Measurements from ENCODE around the gene HOXC5. TPM values are rescaled to one million over a fixed set of nuclear protein-coding genes. Genes with fewer than 3 reads are reported as not detected.
"Not testable (repeated sequence)": the region's sequence is repeated elsewhere in the genome, so short reads cannot be mapped to it uniquely, and the experiment has no call there.

HOXC5 gene
- total and polyA plus RNA-seq, 4 donors, result not detected

DNA sequence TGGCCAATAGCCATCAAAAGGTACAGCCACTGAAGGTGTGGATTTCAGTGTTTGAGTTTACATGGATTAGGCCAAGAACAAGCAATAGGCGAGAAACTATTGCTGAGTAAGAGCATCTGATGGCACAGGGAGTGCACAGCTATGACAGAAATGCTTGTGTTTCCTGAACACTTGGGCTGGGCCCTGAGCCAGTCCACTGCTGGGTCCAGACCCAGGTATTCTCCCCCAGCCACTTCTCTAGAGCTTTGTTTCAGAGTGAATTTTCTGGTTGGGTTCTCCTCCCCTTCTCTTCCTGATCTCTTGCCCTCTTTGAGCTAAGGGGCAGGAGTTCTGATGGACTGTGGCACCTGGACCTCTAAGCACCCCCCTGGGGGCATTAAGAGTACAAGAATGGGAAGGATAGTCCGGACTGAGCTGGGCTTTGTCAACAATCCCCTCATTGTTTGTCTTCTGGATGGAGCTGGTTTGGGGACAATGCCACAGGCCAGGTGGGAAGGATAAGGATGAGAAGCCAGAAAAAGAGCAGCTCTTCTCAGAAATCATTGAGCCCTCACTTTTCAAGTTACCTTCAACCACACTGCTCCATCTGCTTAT lies 8.3 kb downstream of the HOXC5 start:
- TF ChIP-seq FOXA1 (IDR thresholded peaks at IDR 0.05) (no peak), EGR1 (IDR thresholded peaks at IDR 0.05; ENCODE audit: low read depth in 2 of 2) (no peak), HNF4A (conservative IDR thresholded peaks at IDR 0.05) (no peak)
- TF ChIP-seq, protein P1, sequence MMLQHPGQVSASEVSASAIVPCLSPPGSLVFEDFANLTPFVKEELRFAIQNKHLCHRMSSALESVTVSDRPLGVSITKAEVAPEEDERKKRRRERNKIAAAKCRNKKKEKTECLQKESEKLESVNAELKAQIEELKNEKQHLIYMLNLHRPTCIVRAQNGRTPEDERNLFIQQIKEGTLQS (IDR thresholded peaks at IDR 0.05), result no peak
- H3K36me3 ChIP-seq (ENCODE audit: control insufficient read depth in 4 of 4, insufficient read depth in 3 of 4, low read depth in 1 of 4, low read length in 3 of 4), result no peaks in the 10 kb centered on the region
- DNase-seq (ENCODE audit: low spot score), result no peak
- H3K4me1 ChIP-seq (ENCODE audit: control insufficient read depth in 4 of 4, insufficient read depth in 4 of 4, low read length in 3 of 4), result no peaks in the 10 kb centered on the region
- peaks cover 3 to 32% (median 11%) of the 10 kb centered on the region in 4 donors for H3K27me3 ChIP-seq (ENCODE audit: control insufficient read depth in 4 of 4, insufficient read depth in 4 of 4, low read length in 3 of 4)
- WGBS, result 40% methylated on average over 2 of the region's 2 CpGs
- no peak overlapping the region for H3K27ac ChIP-seq (ENCODE audit: low read depth in 1 of 2, low read length in 2 of 2)
- H3K9ac ChIP-seq (ENCODE audit: low read depth in 1 of 2, low read length in 2 of 2), result no peak overlapping the region
- no peaks in the 10 kb centered on the region for H3K9me3 ChIP-seq (ENCODE audit: control insufficient read depth in 4 of 4, low read length in 3 of 4)
- H3K4me3 ChIP-seq (ENCODE audit: low read depth in 1 of 3, low read length in 3 of 3), result no peak overlapping the region

DNA sequence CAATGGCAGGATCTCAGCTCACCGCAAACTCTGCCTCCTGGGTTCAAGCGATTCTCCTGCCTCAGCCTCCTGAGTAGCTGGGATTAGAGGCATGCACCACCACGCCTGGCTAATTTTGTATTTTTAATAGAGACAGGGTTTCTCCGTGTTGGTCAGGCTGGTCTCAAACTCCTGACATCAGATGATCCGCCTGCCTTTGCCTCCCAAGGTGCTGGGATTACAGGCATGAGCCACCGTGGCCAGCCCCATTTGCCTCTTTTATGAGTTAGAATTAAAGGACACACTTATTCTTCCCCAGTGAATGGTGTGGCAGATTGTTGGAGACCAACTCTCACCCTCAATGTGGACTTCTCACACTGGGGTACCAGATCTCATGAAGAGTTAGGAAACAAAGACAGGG lies 9.2 kb downstream of the HOXC5 start:
- WGBS, result 46% methylated on average over 6 of the region's 6 CpGs
- H3K4me3 ChIP-seq (ENCODE audit: low read depth in 1 of 3, low read length in 3 of 3); H3K36me3 ChIP-seq (ENCODE audit: control insufficient read depth in 4 of 4, insufficient read depth in 3 of 4, low read depth in 1 of 4, low read length in 3 of 4); H3K27ac ChIP-seq (ENCODE audit: low read depth in 1 of 2, low read length in 2 of 2); DNase-seq (ENCODE audit: low spot score); H3K4me1 ChIP-seq (ENCODE audit: control insufficient read depth in 4 of 4, insufficient read depth in 4 of 4, low read length in 3 of 4); H3K9ac ChIP-seq (ENCODE audit: low read depth in 1 of 2, low read length in 2 of 2); H3K9me3 ChIP-seq (ENCODE audit: control insufficient read depth in 4 of 4, low read length in 3 of 4): not testable (repeated sequence)
- peaks cover 6 to 30% (median 13%) of the 10 kb centered on the region in 4 donors for H3K27me3 ChIP-seq (ENCODE audit: control insufficient read depth in 4 of 4, insufficient read depth in 4 of 4, low read length in 3 of 4)

DNA sequence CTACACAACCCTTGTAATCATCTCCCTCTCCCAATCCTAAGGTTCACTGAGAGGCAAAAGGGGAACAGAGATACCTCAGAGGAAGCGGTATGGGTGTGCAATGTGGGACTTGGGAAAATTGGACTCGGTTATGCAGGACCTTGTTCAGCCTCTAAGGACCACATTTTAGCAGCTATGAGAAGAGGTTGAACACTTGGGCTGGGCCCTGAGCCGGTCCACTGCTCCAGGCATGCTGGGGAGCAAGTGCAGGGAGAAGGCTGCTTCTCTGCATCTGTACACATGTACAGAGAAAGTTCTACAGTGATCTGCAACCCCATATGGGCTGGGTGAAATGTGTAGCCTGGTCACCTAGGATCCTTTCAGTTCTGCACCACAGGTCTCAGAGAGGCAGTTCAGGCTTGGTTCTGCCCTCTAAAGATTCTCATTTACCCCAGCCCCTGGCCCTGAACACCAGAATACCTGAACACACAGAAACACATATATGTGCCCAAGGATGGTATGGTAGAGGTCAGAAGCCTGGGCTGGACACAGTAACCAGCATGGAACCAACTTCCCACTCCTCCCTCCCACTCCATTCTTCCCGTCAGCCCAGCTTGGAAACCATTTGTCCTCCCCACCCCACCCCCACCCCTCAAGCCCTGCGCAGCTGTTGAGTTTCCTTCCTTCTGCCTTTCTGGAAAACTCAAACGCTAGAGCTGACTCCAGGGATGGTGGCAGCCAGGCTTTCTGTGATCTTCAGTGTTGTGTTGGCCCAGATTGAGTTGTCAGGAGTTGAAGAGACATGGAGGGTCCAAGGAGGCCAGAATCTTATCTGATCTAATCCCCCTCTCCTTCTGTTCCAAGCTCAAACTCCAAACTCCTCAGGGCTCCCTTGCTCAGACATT lies 10.4 kb downstream of the HOXC5 start:
- TF ChIP-seq SP1 (IDR thresholded peaks at IDR 0.05), result no peak
- no peak for TF ChIP-seq GABPA (IDR thresholded peaks at IDR 0.05 in 1 of 2, conservative IDR thresholded peaks at IDR 0.05 in 1 of 2)
- no peak for TF ChIP-seq TAF1 (conservative IDR thresholded peaks at IDR 0.05)
- TF ChIP-seq, protein P2, sequence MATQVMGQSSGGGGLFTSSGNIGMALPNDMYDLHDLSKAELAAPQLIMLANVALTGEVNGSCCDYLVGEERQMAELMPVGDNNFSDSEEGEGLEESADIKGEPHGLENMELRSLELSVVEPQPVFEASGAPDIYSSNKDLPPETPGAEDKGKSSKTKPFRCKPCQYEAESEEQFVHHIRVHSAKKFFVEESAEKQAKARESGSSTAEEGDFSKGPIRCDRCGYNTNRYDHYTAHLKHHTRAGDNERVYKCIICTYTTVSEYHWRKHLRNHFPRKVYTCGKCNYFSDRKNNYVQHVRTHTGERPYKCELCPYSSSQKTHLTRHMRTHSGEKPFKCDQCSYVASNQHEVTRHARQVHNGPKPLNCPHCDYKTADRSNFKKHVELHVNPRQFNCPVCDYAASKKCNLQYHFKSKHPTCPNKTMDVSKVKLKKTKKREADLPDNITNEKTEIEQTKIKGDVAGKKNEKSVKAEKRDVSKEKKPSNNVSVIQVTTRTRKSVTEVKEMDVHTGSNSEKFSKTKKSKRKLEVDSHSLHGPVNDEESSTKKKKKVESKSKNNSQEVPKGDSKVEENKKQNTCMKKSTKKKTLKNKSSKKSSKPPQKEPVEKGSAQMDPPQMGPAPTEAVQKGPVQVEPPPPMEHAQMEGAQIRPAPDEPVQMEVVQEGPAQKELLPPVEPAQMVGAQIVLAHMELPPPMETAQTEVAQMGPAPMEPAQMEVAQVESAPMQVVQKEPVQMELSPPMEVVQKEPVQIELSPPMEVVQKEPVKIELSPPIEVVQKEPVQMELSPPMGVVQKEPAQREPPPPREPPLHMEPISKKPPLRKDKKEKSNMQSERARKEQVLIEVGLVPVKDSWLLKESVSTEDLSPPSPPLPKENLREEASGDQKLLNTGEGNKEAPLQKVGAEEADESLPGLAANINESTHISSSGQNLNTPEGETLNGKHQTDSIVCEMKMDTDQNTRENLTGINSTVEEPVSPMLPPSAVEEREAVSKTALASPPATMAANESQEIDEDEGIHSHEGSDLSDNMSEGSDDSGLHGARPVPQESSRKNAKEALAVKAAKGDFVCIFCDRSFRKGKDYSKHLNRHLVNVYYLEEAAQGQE (IDR thresholded peaks at IDR 0.05), result no peak
- TF ChIP-seq JUND (IDR thresholded peaks at IDR 0.05), result no peak
- no peak for TF ChIP-seq YY1 (IDR thresholded peaks at IDR 0.05)
- TF ChIP-seq HNF4A (conservative IDR thresholded peaks at IDR 0.05), result no peak
- TF ChIP-seq EGR1 (IDR thresholded peaks at IDR 0.05; ENCODE audit: low read depth in 2 of 2), result no peak
- TF ChIP-seq, protein P1 (IDR thresholded peaks at IDR 0.05), result no peak
- TF ChIP-seq, protein P3, sequence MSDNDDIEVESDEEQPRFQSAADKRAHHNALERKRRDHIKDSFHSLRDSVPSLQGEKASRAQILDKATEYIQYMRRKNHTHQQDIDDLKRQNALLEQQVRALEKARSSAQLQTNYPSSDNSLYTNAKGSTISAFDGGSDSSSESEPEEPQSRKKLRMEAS (IDR thresholded peaks at IDR 0.05), result no peak
- TF ChIP-seq RXRA (IDR thresholded peaks at IDR 0.05), result no peak
- TF ChIP-seq ZBTB33 (IDR thresholded peaks at IDR 0.05), result no peak
- TF ChIP-seq RAD21 (IDR thresholded peaks at IDR 0.05), result no peak
- TF ChIP-seq NR2F2 (IDR thresholded peaks at IDR 0.05), result no peak
- no peak for TF ChIP-seq HNF4G (IDR thresholded peaks at IDR 0.05)
- no peak for TF ChIP-seq CTCF (IDR thresholded peaks at IDR 0.05; ENCODE audit: low read depth, low read length, missing input control)
- TF ChIP-seq FOXA2 (IDR thresholded peaks at IDR 0.05), result no peak
- no peak for TF ChIP-seq FOXA1 (IDR thresholded peaks at IDR 0.05)
- H3K36me3 ChIP-seq (ENCODE audit: control insufficient read depth in 4 of 4, insufficient read depth in 3 of 4, low read depth in 1 of 4, low read length in 3 of 4), result no peaks in the 10 kb centered on the region
- DNase-seq (ENCODE audit: low spot score), result no peak
- 34% methylated on average over 6 of the region's 6 CpGs for WGBS
- H3K4me3 ChIP-seq (ENCODE audit: low read depth in 1 of 3, low read length in 3 of 3), result no peak overlapping the region
- H3K4me1 ChIP-seq (ENCODE audit: control insufficient read depth in 4 of 4, insufficient read depth in 4 of 4, low read length in 3 of 4), result no peaks in the 10 kb centered on the region
- no peak overlapping the region for H3K9ac ChIP-seq (ENCODE audit: low read depth in 1 of 2, low read length in 2 of 2)
- no peaks in the 10 kb centered on the region for H3K9me3 ChIP-seq (ENCODE audit: control insufficient read depth in 4 of 4, low read length in 3 of 4)
- H3K27me3 ChIP-seq (ENCODE audit: control insufficient read depth in 4 of 4, insufficient read depth in 4 of 4, low read length in 3 of 4), result peaks cover 9 to 33% (median 18%) of the 10 kb centered on the region in 4 donors
- H3K27ac ChIP-seq (ENCODE audit: low read depth in 1 of 2, low read length in 2 of 2), result no peak overlapping the region

Data from liver (tissue), 9 donors.